Lower lobe of right lung (tissue), 2 donors: ENCODE results near the gene RIMS4. TPM values are rescaled to one million over a fixed set of nuclear protein-coding genes. Genes with fewer than 3 reads are reported as not detected.

ENCODE experiments used
- ATAC-seq, 2 donors: fragments of 200-7000 bp; cut with Tn5 transposase; one replicate each; pipeline ENCODE4 v1.9.1; 2020 to 2022; ENCODE audit warnings: mild to moderate bottlenecking in 2 of 2, moderate library complexity in 2 of 2
- DNase-seq: peaks from one replicate; pipeline ENCODE4 v3.0.0-alpha.2; 2020
- H3K27ac ChIP-seq: fragments of 200-600 bp; one replicate; pipeline ENCODE4 v1.8.0; 2022
- H3K27me3 ChIP-seq: fragments of 200-600 bp; one replicate; pipeline ENCODE4 v1.8.0; 2022; ENCODE audit warnings: low read depth
- H3K36me3 ChIP-seq: fragments of 200-600 bp; one replicate; pipeline ENCODE4 v1.8.0; 2022; ENCODE audit warnings: mild to moderate bottlenecking
- H3K4me1 ChIP-seq: fragments of 200-600 bp; one replicate; pipeline ENCODE4 v1.8.0; 2022
- H3K4me3 ChIP-seq: fragments of 200-600 bp; one replicate; pipeline ENCODE4 v1.8.0; 2022; ENCODE audit warnings: mild to moderate bottlenecking
- H3K9me3 ChIP-seq: fragments of 200-600 bp; one replicate; pipeline ENCODE4 v1.8.0; 2022
- intact Hi-C: fragments of 100-400 bp; cut with DNase I; formaldehyde crosslinking; loops from one replicate; pipeline ENCODE4 v1.11.0; 2022
- total RNA-seq: library from RNA; stranded (reverse); fragmentation: NEBNext Ultra II Directional; extraction: Animal tissue kit (Norgen Biotek cat#: 25700); gene quantifications from one replicate; pipeline ENCODE4 v1.2.1, GENCODE V29; 2021
- TF ChIP-seq, protein P1 (sequence below): fragments of 200-600 bp; IDR thresholded peaks from one replicate; pipeline ENCODE4 v1.8.0; 2022; ENCODE audit warnings: antibody characterized with exemption, mild to moderate bottlenecking
- donor health status: DM: no; HTN: yes; CAD: no; lungs with severe emphysema.

Gene RIMS4
- total RNA-seq, 1 donor from 2014 or later = 3.5 TPM

DNA sequence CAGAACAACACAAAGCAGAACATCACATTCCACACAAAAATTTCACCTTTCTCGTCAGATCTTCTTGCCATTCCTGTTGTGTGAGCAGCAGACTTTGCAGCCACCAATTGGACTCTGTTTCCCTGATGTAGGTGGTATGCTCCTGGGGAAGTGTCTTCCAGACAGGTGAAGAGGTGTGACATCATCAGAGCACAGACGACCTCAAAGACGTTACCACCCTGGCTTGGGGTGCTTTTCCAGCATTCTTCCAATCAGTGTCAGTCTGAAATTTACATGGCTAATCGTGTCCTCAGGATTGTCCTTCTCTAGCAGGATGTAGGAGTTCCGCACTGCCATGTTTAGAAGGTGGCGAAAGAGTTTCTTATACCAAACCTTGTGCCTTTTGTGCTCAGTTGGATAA is 31.6 kb upstream of the RIMS4 start:
- Histone ChIP-seq H3K9me3 (no peaks in the 10 kb centered on the region), H3K4me3 (no peak overlapping the region), H3K27me3 (peaks cover 24% of the 10 kb centered on the region), H3K36me3 (no peaks in the 10 kb centered on the region), H3K27ac (no peak overlapping the region), H3K4me1 (no peaks in the 10 kb centered on the region)
- TF ChIP-seq, protein P1, sequence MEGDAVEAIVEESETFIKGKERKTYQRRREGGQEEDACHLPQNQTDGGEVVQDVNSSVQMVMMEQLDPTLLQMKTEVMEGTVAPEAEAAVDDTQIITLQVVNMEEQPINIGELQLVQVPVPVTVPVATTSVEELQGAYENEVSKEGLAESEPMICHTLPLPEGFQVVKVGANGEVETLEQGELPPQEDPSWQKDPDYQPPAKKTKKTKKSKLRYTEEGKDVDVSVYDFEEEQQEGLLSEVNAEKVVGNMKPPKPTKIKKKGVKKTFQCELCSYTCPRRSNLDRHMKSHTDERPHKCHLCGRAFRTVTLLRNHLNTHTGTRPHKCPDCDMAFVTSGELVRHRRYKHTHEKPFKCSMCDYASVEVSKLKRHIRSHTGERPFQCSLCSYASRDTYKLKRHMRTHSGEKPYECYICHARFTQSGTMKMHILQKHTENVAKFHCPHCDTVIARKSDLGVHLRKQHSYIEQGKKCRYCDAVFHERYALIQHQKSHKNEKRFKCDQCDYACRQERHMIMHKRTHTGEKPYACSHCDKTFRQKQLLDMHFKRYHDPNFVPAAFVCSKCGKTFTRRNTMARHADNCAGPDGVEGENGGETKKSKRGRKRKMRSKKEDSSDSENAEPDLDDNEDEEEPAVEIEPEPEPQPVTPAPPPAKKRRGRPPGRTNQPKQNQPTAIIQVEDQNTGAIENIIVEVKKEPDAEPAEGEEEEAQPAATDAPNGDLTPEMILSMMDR = no peak
- ATAC-seq = no peak
- no peak for DNase-seq
- intact Hi-C loops = no loop called here

DNA sequence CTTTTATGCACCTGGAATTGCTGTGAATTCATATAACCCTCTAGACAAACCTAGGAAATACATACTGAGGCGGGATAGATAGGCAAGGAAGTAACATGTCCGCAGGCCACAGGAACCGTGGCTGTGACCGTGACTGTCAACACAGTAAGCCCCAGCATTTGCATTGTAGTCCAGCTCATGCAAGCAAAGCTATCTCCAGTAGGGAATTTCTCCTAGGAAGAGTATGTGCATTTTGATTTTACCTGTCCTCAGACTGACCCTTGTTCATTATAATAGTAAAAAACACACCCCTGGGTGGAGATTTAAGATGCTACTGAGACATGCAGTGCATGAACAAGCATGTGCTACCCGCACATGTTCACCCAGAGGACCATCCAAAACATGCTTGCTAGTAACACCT is 30.5 kb upstream of the RIMS4 start:
- no peaks in the 10 kb centered on the region for H3K36me3 ChIP-seq
- H3K27me3 ChIP-seq = peaks cover 24% of the 10 kb centered on the region
- H3K27ac ChIP-seq = no peak overlapping the region
- H3K4me3 ChIP-seq = no peak overlapping the region
- TF ChIP-seq, protein P1 = no peak
- H3K4me1 ChIP-seq = no peaks in the 10 kb centered on the region
- DNase-seq (no peak), ATAC-seq (no peak)
- H3K9me3 ChIP-seq = no peaks in the 10 kb centered on the region
- intact Hi-C loops = no loop called here

DNA sequence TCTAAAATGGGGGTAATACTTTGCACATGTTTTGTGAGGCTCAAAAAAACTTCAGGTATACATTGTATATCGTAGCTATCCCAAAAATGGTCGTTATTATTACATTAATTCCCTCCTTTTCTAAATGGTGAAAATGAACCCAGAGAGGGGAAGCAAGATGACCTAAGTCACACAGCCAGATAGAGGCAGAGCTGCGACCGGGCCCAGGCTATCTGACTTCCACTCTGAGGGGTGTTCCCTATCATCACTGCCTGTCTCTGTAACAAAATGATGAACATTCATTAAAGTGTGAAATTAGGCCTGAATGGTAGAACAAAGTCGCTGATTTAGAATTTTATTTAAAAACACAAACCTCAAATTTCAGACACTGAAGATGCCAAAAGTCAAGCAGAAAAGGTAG is 29.1 kb upstream of the RIMS4 start:
- intact Hi-C loops = no loop called here
- no peak for ATAC-seq
- Histone ChIP-seq H3K4me3 (no peak overlapping the region), H3K27me3 (peaks cover 24% of the 10 kb centered on the region), H3K9me3 (no peaks in the 10 kb centered on the region), H3K27ac (no peak overlapping the region), H3K4me1 (no peaks in the 10 kb centered on the region), H3K36me3 (no peaks in the 10 kb centered on the region)
- no peak for DNase-seq
- TF ChIP-seq, protein P1 = no peak

DNA sequence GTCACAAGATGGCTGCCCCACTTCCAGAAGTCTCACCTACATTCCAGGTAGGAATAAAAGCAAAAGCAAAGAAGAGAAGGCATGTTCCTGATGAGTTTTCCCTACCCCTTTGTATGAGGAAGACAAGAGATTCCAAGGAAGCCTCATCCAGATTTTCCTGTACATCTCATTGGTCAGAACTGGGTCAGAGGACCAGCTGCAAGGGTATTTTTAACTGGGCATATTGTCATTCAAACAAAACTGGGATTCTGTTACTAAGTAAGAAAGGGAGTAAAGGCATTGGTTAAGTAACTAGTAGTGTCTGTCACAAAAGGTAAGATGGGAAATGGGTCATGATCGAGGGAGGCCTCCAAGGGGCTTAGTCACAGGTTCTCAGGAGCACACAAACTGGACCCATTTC is 28.2 kb upstream of the RIMS4 start:
- intact Hi-C loops = no loop called here

DNA sequence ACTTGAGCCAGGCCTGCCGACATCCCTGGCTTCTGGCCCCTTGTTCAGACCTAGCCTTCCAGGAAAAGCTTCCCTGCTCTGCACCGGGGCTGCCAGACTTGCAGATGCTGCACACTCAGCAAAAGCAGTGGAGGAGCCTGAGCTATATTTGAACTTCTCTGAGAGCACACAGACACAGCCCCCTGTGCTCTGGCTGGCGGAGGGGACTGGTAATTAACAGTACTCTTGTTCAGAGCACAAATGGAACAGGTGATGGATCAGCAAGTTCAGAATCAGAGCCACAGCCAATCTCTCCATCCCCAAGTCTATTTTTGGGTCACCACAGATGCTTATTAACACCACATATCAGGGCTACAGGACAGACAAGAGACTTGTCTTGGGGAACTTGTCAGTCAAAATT is 27.6 kb upstream of the RIMS4 start:
- DNase-seq = no peak

More for the DNA sequence above, 28.2 kb upstream of the RIMS4 start:
- H3K27ac ChIP-seq = no peak overlapping the region
- H3K36me3 ChIP-seq = no peaks in the 10 kb centered on the region
- H3K4me3 ChIP-seq = no peak overlapping the region
- H3K4me1 ChIP-seq = no peaks in the 10 kb centered on the region
- H3K27me3 ChIP-seq = peaks cover 19% of the 10 kb centered on the region
- no peak for ATAC-seq
- no peak for DNase-seq
- no peaks in the 10 kb centered on the region for H3K9me3 ChIP-seq
- TF ChIP-seq, protein P1 = no peak

More for the DNA sequence above, 27.6 kb upstream of the RIMS4 start:
- H3K36me3 ChIP-seq = no peaks in the 10 kb centered on the region
- no peak overlapping the region for H3K4me3 ChIP-seq
- no peak for ATAC-seq
- TF ChIP-seq, protein P1 = no peak
- intact Hi-C loops = no loop called here
- no peak overlapping the region for H3K27ac ChIP-seq
- no peaks in the 10 kb centered on the region for H3K4me1 ChIP-seq
- H3K27me3 ChIP-seq = peaks cover 14% of the 10 kb centered on the region
- H3K9me3 ChIP-seq = no peaks in the 10 kb centered on the region
